Muscle of leg (tissue), 11 donors: Measurements from ENCODE around the gene TPP2. TPM values are rescaled to one million over a fixed set of nuclear protein-coding genes. Genes with fewer than 3 reads are reported as not detected.

Experiments used
- DNase-seq: peaks from one replicate; pipeline ENCODE4 v3.0.0; 2013
- H3K27ac ChIP-seq: one replicate; pipeline ENCODE4 v1.5.1; 2013; ENCODE audit warnings: mild to moderate bottlenecking, low read length, control low read depth
- H3K27me3 ChIP-seq: one replicate; pipeline ENCODE4 v1.6.1; 2013; ENCODE audit warnings: low read length; ENCODE audit not compliant: control insufficient read depth, insufficient read depth
- H3K36me3 ChIP-seq: one replicate; pipeline ENCODE4 v1.6.1; 2013; ENCODE audit warnings: low read length; ENCODE audit not compliant: control insufficient read depth, insufficient read depth
- H3K4me1 ChIP-seq: one replicate; pipeline ENCODE4 v1.6.1; 2013; ENCODE audit warnings: low read length; ENCODE audit not compliant: control insufficient read depth, insufficient read depth
- H3K4me3 ChIP-seq: one replicate; pipeline ENCODE4 v1.5.1; 2013; ENCODE audit warnings: low read length, control low read depth
- H3K9me3 ChIP-seq: replicated peaks from 2 replicates; pipeline ENCODE4 v1.6.1; 2013; ENCODE audit warnings: low read depth, low read length; ENCODE audit not compliant: control insufficient read depth
- WGBS: methylation state at CpG from one replicate; pipeline ENCODE4 v1.1.5; 2013; ENCODE audit warnings: missing lambda C conversion rate; ENCODE audit not compliant: insufficient coverage; 5-methylcytosine and 5-hydroxymethylcytosine counted together
- polyA plus RNA-seq, 8 donors: library from polyadenylated mRNA; unstranded; fragments of 120-200 nt; gene quantifications; one replicate each; pipeline versions ENCODE4 v1.2.1 to v1.2.3, GENCODE V29; 2013; ENCODE audit warnings: inconsistent platforms in 1 of 8, low replicate concordance in 1 of 8; ENCODE audit not compliant: insufficient read length in 8 of 8, insufficient read depth in 1 of 8
- total RNA-seq: library from RNA; stranded (reverse); fragments of 120-200 nt; gene quantifications from one replicate; pipeline ENCODE4 v1.2.4, GENCODE V29; 2013

The TPP2 gene
- total and polyA plus RNA-seq, 9 donors: 28.6 to 71.5 (median 50.2) TPM

DNA sequence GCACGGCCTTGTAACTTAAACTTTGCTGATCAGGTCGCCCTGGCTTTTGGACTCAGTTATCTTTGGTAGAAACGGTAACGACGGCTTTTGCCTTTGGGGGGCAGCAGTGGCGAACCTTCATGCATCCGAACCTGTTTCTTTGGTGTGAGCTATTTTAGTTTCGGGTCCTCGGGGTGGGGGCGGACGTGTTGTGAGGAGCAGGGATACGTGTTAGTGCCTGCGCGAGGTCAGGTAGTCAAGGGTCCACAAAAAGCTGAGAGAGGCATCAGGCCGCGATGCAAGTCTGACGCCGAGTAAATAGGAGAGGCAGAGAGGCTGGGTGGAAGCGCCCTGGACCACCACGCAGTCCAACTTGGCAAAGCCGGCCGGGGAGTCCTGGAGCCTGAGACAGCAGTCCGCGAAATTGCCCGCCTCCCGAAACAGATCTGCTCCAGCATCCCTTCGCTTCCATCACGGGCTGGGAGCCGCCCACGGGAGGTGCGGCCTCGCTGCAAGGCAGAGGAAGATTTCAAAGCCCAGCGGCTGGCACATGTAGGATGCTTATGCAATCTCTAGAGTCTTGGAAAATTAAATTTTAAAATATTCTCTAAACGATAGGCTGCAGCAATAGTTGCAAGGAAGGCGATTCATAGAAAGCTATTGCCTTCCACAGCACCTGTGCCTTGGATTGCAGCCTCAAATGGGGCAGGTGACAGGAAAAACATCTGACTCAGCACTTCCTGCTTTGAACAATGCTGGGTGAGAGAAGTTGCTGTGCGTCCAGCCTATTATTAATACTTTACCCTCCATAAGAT lies 4.6 kb upstream of the TPP2 start:
- DNase-seq: peak; percentile 86
- Histone ChIP-seq H3K4me1 (peaks cover 5% of the 10 kb centered on the region), H3K36me3 (no peaks in the 10 kb centered on the region), H3K27ac (peak overlapping the region; percentile 84), H3K27me3 (no peaks in the 10 kb centered on the region), H3K9me3 (no peaks in the 10 kb centered on the region), H3K4me3 (peak overlapping the region; percentile 56)
- 0% methylated on average over 26 of the region's 36 CpGs for WGBS

- DNase-seq: no peak
- peaks cover 8% of the 10 kb centered on the region for H3K4me1 ChIP-seq
- no peak overlapping the region for H3K4me3 ChIP-seq
- H3K36me3 ChIP-seq: no peaks in the 10 kb centered on the region
- no CpG with 5 or more reads among the region's 3 CpGs for WGBS
- H3K9me3 ChIP-seq: no peaks in the 10 kb centered on the region
- H3K27me3 ChIP-seq: no peaks in the 10 kb centered on the region
- H3K27ac ChIP-seq: no peak overlapping the region
Observed at GRCh38 chr13:102593466-102593865, 3.3 kb upstream of the TPP2 start.

- H3K9me3 ChIP-seq: no peaks in the 10 kb centered on the region
- peaks cover 2% of the 10 kb centered on the region for H3K36me3 ChIP-seq
- DNase-seq: peak; percentile 52
- H3K4me3 ChIP-seq: peak overlapping the region; percentile 75
- under 1% methylated on average over 49 of the region's 67 CpGs for WGBS
- peak overlapping the region; percentile 92 for H3K27ac ChIP-seq
- no peaks in the 10 kb centered on the region for H3K27me3 ChIP-seq
- H3K4me1 ChIP-seq: peaks cover 10% of the 10 kb centered on the region
Observed at GRCh38 chr13:102597029-102597961, 509 bp downstream of the TPP2 start.

DNA sequence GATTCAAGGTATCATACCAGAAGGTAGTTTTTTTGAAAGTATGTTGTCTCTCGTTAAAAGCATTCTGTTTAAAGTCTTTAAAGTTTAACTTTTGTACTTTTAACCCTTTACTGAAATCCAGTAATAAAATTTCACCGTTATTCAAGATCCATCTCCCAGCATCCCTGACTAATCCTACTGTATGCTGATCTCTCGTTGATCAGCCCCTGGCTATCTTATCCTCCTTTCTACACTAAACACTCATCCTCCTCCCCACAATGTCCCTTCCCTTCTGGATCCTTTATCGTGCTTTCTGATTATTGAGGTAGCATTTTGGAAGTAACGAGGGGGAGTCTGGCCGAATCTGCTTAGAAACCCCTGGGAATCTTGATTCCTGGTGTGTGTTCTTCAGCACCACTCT lies 1.3 kb downstream of the TPP2 start:
- peaks cover 7% of the 10 kb centered on the region for H3K4me1 ChIP-seq
- H3K27me3 ChIP-seq: no peaks in the 10 kb centered on the region
- no peaks in the 10 kb centered on the region for H3K9me3 ChIP-seq
- H3K4me3 ChIP-seq: peak overlapping the region; percentile 75
- no peak for DNase-seq
- peaks cover 2% of the 10 kb centered on the region for H3K36me3 ChIP-seq
- 0% methylated on average over 2 of the region's 6 CpGs for WGBS
- H3K27ac ChIP-seq: no peak overlapping the region

GRCh38 chr13:102599426-102600012 lies 2.7 kb downstream of the TPP2 start:
- 46% methylated on average over 2 of the region's 3 CpGs for WGBS
- Histone ChIP-seq H3K4me3 (no peak overlapping the region), H3K27ac (no peak overlapping the region)

GRCh38 chr13:102606537-102607309 lies 9.9 kb downstream of the TPP2 start:
- H3K4me1 ChIP-seq: no peaks in the 10 kb centered on the region
- WGBS: 94% methylated on average over 3 of the region's 9 CpGs
- no peak overlapping the region for H3K4me3 ChIP-seq
- no peak overlapping the region for H3K27ac ChIP-seq
- DNase-seq: no peak
- H3K27me3 ChIP-seq: no peaks in the 10 kb centered on the region
- H3K36me3 ChIP-seq: peaks cover 37% of the 10 kb centered on the region
- no peaks in the 10 kb centered on the region for H3K9me3 ChIP-seq

More at GRCh38 chr13:102599426-102600012, 2.7 kb downstream of the TPP2 start:
- H3K9me3 ChIP-seq: no peaks in the 10 kb centered on the region
- peaks cover 7% of the 10 kb centered on the region for H3K4me1 ChIP-seq
- DNase-seq: no peak
- no peaks in the 10 kb centered on the region for H3K27me3 ChIP-seq
- peaks cover 6% of the 10 kb centered on the region for H3K36me3 ChIP-seq

- WGBS: 100% methylated on average over 1 of the region's 2 CpGs
- H3K4me1 ChIP-seq: no peaks in the 10 kb centered on the region
- H3K9me3 ChIP-seq: no peaks in the 10 kb centered on the region
Observed at GRCh38 chr13:102608974-102609373, 12.2 kb downstream of the TPP2 start.

GRCh38 chr13:102609696-102610095 lies 12.9 kb downstream of the TPP2 start:
- no peak for DNase-seq
- no peaks in the 10 kb centered on the region for H3K4me1 ChIP-seq
- no peak overlapping the region for H3K27ac ChIP-seq
- H3K9me3 ChIP-seq: no peaks in the 10 kb centered on the region
- no peak overlapping the region for H3K4me3 ChIP-seq
- no peaks in the 10 kb centered on the region for H3K27me3 ChIP-seq
- H3K36me3 ChIP-seq: peaks cover 34% of the 10 kb centered on the region
- no CpG with 5 or more reads among the region's 4 CpGs for WGBS

More at GRCh38 chr13:102608974-102609373, 12.2 kb downstream of the TPP2 start:
- DNase-seq: no peak
- no peak overlapping the region for H3K27ac ChIP-seq
- no peaks in the 10 kb centered on the region for H3K27me3 ChIP-seq
- no peak overlapping the region for H3K4me3 ChIP-seq
- H3K36me3 ChIP-seq: peaks cover 34% of the 10 kb centered on the region

DNA sequence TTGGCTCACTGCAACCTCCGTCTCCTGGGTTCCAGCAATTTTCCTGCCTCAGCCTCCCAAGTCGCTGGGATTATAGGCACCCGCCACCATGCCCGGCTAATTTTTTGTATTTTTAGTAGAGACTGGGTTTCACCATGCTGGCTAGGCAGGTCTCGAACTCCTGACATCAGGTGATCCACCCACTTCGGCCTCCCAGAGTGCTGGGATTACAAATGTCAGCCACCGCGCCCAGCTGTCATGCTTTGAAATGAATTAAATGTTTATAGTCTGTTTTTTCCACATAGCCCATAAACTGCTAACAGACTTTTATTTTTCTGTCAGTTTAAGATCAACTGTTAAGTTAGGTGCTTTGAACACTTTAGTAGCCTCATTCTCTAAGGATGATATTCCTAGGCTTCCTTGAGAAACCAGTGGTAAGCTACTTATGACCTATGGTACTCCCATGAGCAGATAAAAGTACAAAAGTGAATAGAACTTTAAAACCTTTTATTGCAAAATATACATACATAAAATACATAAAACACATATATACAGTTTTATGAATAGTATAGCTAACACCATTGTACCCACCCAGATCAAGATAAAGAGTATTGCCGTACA lies 13.6 kb downstream of the TPP2 start:
- Histone ChIP-seq H3K9me3 (no peaks in the 10 kb centered on the region), H3K27ac (no peak overlapping the region), H3K27me3 (no peaks in the 10 kb centered on the region), H3K36me3 (peaks cover 31% of the 10 kb centered on the region), H3K4me3 (no peak overlapping the region), H3K4me1 (no peaks in the 10 kb centered on the region)
- no peak for DNase-seq
- 100% methylated on average over 3 of the region's 9 CpGs for WGBS
